Endothelial cell of umbilical vein (primary cell): ENCODE data around the gene RAD51B. TPM values are rescaled to one million over a fixed set of nuclear protein-coding genes. Genes with fewer than 3 reads are reported as not detected.
A peak's percentile ranks its signal among the peaks of the same experiment; 100 is the strongest.

ENCODE experiments used
- BruUV-seq: library from RNA; stranded (reverse); fragments of 400-500 nt; replicated peaks from 2 replicates; lab custom pipeline; 2021; lab: Mats Ljungman, UMichigan
- CTCF ChIA-PET: fragments of 300-600, 350-600 bp; sonication (Branson Sonifier 250); formaldehyde crosslinking; loops from one replicate; lab custom pipeline; 2021; ENCODE audit warnings: antibody characterized with exemption, inconsistent platforms; lab: Charles Lee
- POLR2A ChIA-PET: fragments of 300-600, 350-600 bp; sonication (Branson Sonifier 250); formaldehyde crosslinking; loops from one replicate; lab custom pipeline; 2021; ENCODE audit warnings: antibody characterized with exemption, inconsistent platforms; lab: Charles Lee
- DNase-seq: peaks from one replicate; pipeline ENCODE4 v3.0.0-alpha.2; 2011; ENCODE audit warnings: low read depth, low spot score
- FAIRE-seq: peaks from 2 replicates; lab custom pipeline; 2011; peaks lifted over from hg19 to GRCh38; lab: Jason Lieb, UNC
- H2AFZ ChIP-seq: 2 replicates; pipeline ENCODE4 v1.6.0; 2012; ENCODE audit warnings: low read depth, low read length, control low read depth, inconsistent platforms
- H3K27ac ChIP-seq: 2 replicates; pipeline ENCODE4 v1.5.1; 2011; ENCODE audit warnings: low read depth, mild to moderate bottlenecking, control low read depth, low read length, moderate library complexity; ENCODE audit not compliant: insufficient read depth
- H3K27me3 ChIP-seq, 2 experiments: 2 replicates each; pipeline versions ENCODE4 v1.6.0 to v1.6.1; 2011; ENCODE audit warnings: low read length in 2 of 2, mixed read lengths in 1 of 2; ENCODE audit not compliant: control insufficient read depth in 2 of 2, insufficient read depth in 2 of 2
- H3K36me3 ChIP-seq, 2 experiments: 2 replicates in 1 of 2; 3 replicates in 1 of 2; pipeline ENCODE4 v1.5.1; 2011; ENCODE audit warnings: low read length in 2 of 2, mild to moderate bottlenecking in 1 of 2, moderate library complexity in 1 of 2; ENCODE audit not compliant: control insufficient read depth in 2 of 2, insufficient read depth in 2 of 2; ENCODE audit errors: extremely low read depth in 1 of 2
- H3K4me1 ChIP-seq: 3 replicates; pipeline ENCODE4 v1.5.1; 2011; ENCODE audit warnings: mild to moderate bottlenecking, low read length; ENCODE audit not compliant: control insufficient read depth, insufficient read depth; ENCODE audit errors: extremely low read depth
- H3K4me2 ChIP-seq: 2 replicates; pipeline ENCODE4 v1.6.1; 2011; ENCODE audit warnings: low read length, control low read depth, mixed read lengths; ENCODE audit not compliant: insufficient read depth
- H3K4me3 ChIP-seq, 3 experiments: fragments of 200-600 bp in 1 of 3; sonication (generic), shearing (Covaris generic) in 1 of 3; replicated peaks in 1 of 3; 2 replicates each; pipeline ENCODE4 v1.5.1; 2011 to 2016; ENCODE audit warnings: control low read depth in 3 of 3, low read length in 3 of 3, mild to moderate bottlenecking in 2 of 3, inconsistent platforms in 1 of 3, low read depth in 1 of 3, moderate library complexity in 1 of 3; ENCODE audit not compliant: insufficient read depth in 1 of 3
- H3K79me2 ChIP-seq: 2 replicates; pipeline ENCODE4 v1.6.0; 2012; ENCODE audit warnings: low read length, inconsistent platforms; ENCODE audit not compliant: control insufficient read depth, insufficient read depth
- H3K9ac ChIP-seq: replicated peaks from 2 replicates; pipeline ENCODE3; 2011; ENCODE audit warnings: low read length, control low read depth; ENCODE audit not compliant: insufficient read depth; ENCODE audit errors: extremely low read depth
- H3K9me1 ChIP-seq: replicated peaks from 3 replicates; pipeline ENCODE4 v1.6.0; 2011; ENCODE audit warnings: mild to moderate bottlenecking, low read length; ENCODE audit not compliant: control insufficient read depth, insufficient read depth; ENCODE audit errors: extremely low read depth
- H3K9me3 ChIP-seq: replicated peaks from 2 replicates; pipeline ENCODE4 v1.5.1; 2012; ENCODE audit warnings: low read length, inconsistent platforms; ENCODE audit not compliant: control insufficient read depth, insufficient read depth
- H4K20me1 ChIP-seq: replicated peaks from 2 replicates; pipeline ENCODE3; 2011; ENCODE audit warnings: mild to moderate bottlenecking, low read length; ENCODE audit not compliant: control insufficient read depth, insufficient read depth; ENCODE audit errors: extremely low read depth
- CTCF ChIP-seq, 2 donors: IDR thresholded peaks; 1 replicate in 1 of 2; 2 replicates in 1 of 2; pipeline ENCODE4 v1.5.1; 2011; ENCODE audit warnings: low read length in 2 of 2, mild to moderate bottlenecking in 2 of 2, moderate library complexity in 2 of 2, control low read depth in 1 of 2, inconsistent platforms in 1 of 2, low read depth in 1 of 2; ENCODE audit not compliant: insufficient read depth in 1 of 2; ENCODE audit errors: extremely low read depth in 1 of 2
- EZH2 ChIP-seq: IDR thresholded peaks from 2 replicates; pipeline ENCODE4 v1.6.1; 2012; ENCODE audit warnings: borderline replicate concordance, low read depth, mild to moderate bottlenecking, moderate library complexity, low read length, inconsistent platforms; ENCODE audit not compliant: severe bottlenecking
- FOS ChIP-seq: IDR thresholded peaks from 2 replicates; pipeline ENCODE4 v1.6.1; 2011; ENCODE audit warnings: mild to moderate bottlenecking, low read length, moderate library complexity, borderline replicate concordance; ENCODE audit not compliant: insufficient read depth
- GATA2 ChIP-seq: IDR thresholded peaks from 2 replicates; pipeline ENCODE4 v1.7.0; 2011; ENCODE audit warnings: low read depth, mild to moderate bottlenecking, moderate library complexity, mixed read lengths, low read length; ENCODE audit not compliant: insufficient read length, insufficient read depth
- JUN ChIP-seq: IDR thresholded peaks from 2 replicates; pipeline ENCODE4 v1.6.1; 2011; ENCODE audit warnings: borderline replicate concordance, low read depth; ENCODE audit not compliant: insufficient read length, insufficient read depth
- MAX ChIP-seq: IDR thresholded peaks from 2 replicates; pipeline ENCODE4 v1.6.1; 2011; ENCODE audit not compliant: insufficient read depth, insufficient read length
- POLR2A ChIP-seq: IDR thresholded peaks from 2 replicates; pipeline ENCODE4 v1.6.1; 2012; ENCODE audit warnings: low read depth, mild to moderate bottlenecking, control low read depth, low read length
- POLR2AphosphoS5 ChIP-seq: IDR thresholded peaks from 2 replicates; pipeline ENCODE4 v1.6.1; 2012; ENCODE audit warnings: low read depth, mild to moderate bottlenecking, control low read depth, low read length, moderate library complexity; ENCODE audit not compliant: insufficient read depth
- dilution Hi-C: fragments of 300-500 bp; cut with MboI; formaldehyde crosslinking; loops from one replicate; pipeline ENCODE4 v1.15.0; 2019; ENCODE audit warnings: low sequenced_read_pairs; ENCODE audit not compliant: extremely low pct_ligation_motif_present
- intact Hi-C: fragments of 100-400 bp; cut with micrococcal nuclease; formaldehyde crosslinking; loops from one replicate; pipeline ENCODE4 v1.10.0; 2022
- polyA plus RNA-seq, 4 experiments: library from polyadenylated mRNA; depleted of rRNA in 3 of 4; stranded (reverse) in 3 of 4; unstranded in 1 of 4; fragments of >200 nt; gene quantifications; 2 replicates each; pipeline versions ENCODE4 v1.2.1 to v1.2.3, GENCODE V29; 2011 to 2012; ENCODE audit warnings: missing spikeins in 1 of 4
- total RNA-seq: library from RNA; stranded (reverse); gene quantifications from 2 replicates; pipeline ENCODE4 v1.2.3, GENCODE V29; 2021

Gene RAD51B
- total and polyA plus RNA-seq, 2 donors (not counting 3 experiments of a cell fraction or from before 2014, with no cell fraction given), result 3.9 to 19.0 TPM

- no peak overlapping the region for H2AFZ ChIP-seq
- no peaks in the 10 kb centered on the region for H3K36me3 ChIP-seq
- no peak overlapping the region for H3K9ac ChIP-seq
- H3K9me3 ChIP-seq, result no peaks in the 10 kb centered on the region
- DNase-seq (no peak), FAIRE-seq (no peak)
- BruUV-seq, result no TSS peak
- no peaks in the 10 kb centered on the region for H3K27me3 ChIP-seq
- POLR2A ChIA-PET, result no interaction called here
- peaks cover 60% of the 10 kb centered on the region for H3K4me1 ChIP-seq
- intact Hi-C loops, result no loop called here
- dilution Hi-C loops, result no loop called here
- H4K20me1 ChIP-seq, result no peaks in the 10 kb centered on the region
- H3K4me3 ChIP-seq, result no peak overlapping the region
- H3K27ac ChIP-seq, result no peak overlapping the region
- H3K9me1 ChIP-seq, result no peaks in the 10 kb centered on the region
- no peak overlapping the region for H3K4me2 ChIP-seq
- H3K79me2 ChIP-seq, result no peaks in the 10 kb centered on the region
- TF ChIP-seq EZH2 (no peak), POLR2A (no peak), POLR2AphosphoS5 (no peak)
- CTCF ChIA-PET, result no interaction called here
Measured at GRCh38 chr14:68463299-68463698, 643.7 kb downstream of the RAD51B start.

GRCh38 chr14:68463705-68464374 lies 644.3 kb downstream of the RAD51B start:
- intact Hi-C loops (no loop called here), dilution Hi-C loops (no loop called here)
- POLR2A ChIA-PET, result interaction anchor here (1.2 kb wide), 1 partner anchor 329 kb away, joined by 15 read pairs; the partner anchor contains the start of gene ZFP36L1
- FAIRE-seq (peak; percentile 38), DNase-seq (no peak)
- CTCF ChIA-PET, result interaction anchor here (1.0 to 1.3 kb wide), 3 partner anchors 89 to 353 kb away, joined by 4 to 7 read pairs (median 4); no protein-coding TSS in a partner anchor
- Histone ChIP-seq H3K9me3 (no peaks in the 10 kb centered on the region), H3K4me1 (peaks cover 61% of the 10 kb centered on the region), H3K4me2 (no peak overlapping the region), H3K9ac (no peak overlapping the region), H3K4me3 (no peak overlapping the region), H3K36me3 (no peaks in the 10 kb centered on the region), H2AFZ (no peak overlapping the region), H3K79me2 (no peaks in the 10 kb centered on the region), H4K20me1 (no peaks in the 10 kb centered on the region), H3K9me1 (no peaks in the 10 kb centered on the region), H3K27me3 (no peaks in the 10 kb centered on the region), H3K27ac (peak overlapping the region; percentile 46)
- BruUV-seq, result no TSS peak
- TF ChIP-seq JUN (no peak), FOS (peak; percentile 4), GATA2 (no peak), POLR2A (no peak), CTCF (IDR thresholded peaks at IDR 0.05; ENCODE audit: extremely low read depth in 1 of 2, insufficient read depth in 1 of 2, low read depth in 1 of 2, low read length in 2 of 2) (no peak), MAX (no peak), EZH2 (no peak)
